GM18499 (cell line): ENCODE results near the gene AGAP1.

ENCODE experiments used
- ATAC-seq: cut with Tn5 transposase; IDR thresholded peaks from one replicate; pipeline ENCODE4 v1.9.1; 2021; ENCODE audit warnings: moderate number of reproducible peaks; ENCODE audit not compliant: insufficient read depth, unreplicated experiment

The AGAP1 gene

DNA sequence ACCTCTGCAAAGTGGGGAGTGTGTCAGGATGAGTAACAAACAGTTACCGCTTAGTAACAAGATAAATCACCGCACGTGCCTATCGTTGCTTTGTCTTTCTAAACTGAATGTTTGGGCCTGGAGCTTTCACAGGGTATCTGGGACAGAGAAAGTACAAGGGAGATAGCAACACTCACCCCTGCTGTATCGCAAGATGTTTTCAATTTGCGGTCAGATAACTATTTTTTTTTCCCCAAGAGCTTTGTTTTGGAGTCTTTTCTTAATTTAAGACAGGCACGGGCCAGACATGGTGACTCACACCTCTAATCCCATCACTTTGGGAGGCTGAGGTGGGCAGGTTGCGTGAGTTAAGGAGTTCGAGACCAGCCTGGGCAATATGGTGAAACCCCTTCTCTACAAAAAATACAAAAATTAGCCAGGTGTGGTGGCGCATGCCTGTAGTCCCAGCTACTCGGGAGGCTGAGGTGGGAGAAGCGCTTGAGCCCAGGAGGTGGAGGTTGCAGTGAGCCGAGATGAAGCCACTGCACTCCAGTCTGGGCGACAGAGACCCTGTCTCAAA is 527.7 kb downstream of the AGAP1 start:
- ATAC-seq, result no peak

- no peak for ATAC-seq
These were observed 528.3 kb downstream of the AGAP1 start for GRCh38 chr2:236022128-236022527.

DNA sequence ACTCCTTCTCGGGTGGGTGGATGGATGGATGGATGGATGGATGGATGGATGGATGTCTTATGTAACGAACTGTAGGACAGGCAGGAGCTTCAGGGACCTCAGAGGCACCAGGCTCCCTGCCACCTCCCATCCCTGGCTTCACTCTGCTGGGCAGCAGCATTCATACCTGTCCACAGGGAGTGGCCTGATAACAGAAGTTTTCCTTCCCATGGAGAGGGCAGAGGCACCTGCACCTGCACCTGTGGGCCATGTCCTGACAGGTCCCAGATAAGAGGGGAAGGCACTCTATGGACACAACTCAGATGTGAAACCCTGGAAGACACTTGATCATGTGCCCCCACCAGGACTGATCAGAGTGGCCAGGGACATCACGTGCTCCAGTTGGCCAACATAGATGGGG is 532.0 kb downstream of the AGAP1 start:
- no peak for ATAC-seq

GRCh38 chr2:236026841-236027240 is 533.0 kb downstream of the AGAP1 start:
- no peak for ATAC-seq

DNA sequence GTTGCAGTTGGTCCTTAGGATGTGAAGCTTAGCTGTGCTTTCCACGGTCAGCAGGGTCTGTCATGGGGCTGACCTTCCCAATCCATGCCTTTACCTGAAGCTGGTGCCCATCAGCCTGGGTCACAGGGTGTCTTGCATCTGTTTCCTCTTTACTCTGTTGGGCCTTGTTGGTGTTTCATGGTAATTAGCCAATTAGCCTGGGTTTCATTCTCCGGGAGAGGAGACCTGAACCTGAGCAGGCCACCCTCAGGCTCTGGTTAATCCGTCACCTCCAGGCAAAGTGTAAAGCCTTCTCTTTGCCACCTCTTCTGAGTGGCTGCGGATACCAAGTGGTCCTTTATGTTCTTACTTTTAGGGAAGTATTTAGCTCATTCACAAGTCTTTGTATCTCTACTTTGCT is 534.2 kb downstream of the AGAP1 start:
- no peak for ATAC-seq

- no peak for ATAC-seq
These were observed 539.6 kb downstream of the AGAP1 start for GRCh38 chr2:236033462-236033861.

- ATAC-seq, result no peak
These were observed 541.1 kb downstream of the AGAP1 start for GRCh38 chr2:236034974-236035373.

- ATAC-seq, result no peak
These were observed 542.2 kb downstream of the AGAP1 start for GRCh38 chr2:236036045-236036444.

- ATAC-seq, result no peak
These were observed 544.3 kb downstream of the AGAP1 start for GRCh38 chr2:236038096-236038495.

DNA sequence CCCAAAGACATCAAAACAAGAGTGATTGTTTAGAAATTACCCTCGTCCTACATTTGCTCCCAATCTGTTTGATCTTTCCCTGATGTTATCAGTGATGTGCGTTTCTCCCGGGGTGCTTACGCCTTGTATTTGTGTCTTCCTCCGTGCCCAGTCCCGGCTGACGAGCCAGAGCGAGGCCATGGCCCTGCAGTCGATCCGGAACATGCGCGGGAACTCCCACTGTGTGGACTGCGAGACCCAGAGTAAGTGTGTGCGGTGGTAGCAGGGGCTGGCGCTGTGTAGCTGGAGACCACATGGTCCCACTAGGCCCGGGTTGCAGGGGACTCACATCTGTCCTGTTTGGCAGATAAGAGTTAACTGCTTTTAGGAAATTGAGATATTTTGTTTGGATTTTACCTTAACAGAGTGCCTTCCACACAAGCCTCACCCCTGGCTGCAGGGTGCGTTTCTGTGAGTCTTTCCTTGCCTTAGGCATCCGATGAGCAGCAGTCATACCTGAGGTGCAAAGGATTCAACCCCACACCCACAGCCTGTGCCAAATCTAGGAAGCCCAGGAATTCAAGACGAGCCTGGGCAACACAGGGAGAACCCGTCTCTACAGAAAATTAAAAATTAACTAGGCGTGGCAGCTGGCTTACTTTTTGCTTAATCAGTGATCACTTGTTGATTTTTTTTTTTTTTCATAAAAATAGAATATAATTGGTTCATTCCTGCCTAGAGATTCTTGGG is 546.9 kb downstream of the AGAP1 start:
- ATAC-seq, result no peak

GRCh38 chr2:236041616-236042015 is 547.8 kb downstream of the AGAP1 start:
- ATAC-seq, result no peak

DNA sequence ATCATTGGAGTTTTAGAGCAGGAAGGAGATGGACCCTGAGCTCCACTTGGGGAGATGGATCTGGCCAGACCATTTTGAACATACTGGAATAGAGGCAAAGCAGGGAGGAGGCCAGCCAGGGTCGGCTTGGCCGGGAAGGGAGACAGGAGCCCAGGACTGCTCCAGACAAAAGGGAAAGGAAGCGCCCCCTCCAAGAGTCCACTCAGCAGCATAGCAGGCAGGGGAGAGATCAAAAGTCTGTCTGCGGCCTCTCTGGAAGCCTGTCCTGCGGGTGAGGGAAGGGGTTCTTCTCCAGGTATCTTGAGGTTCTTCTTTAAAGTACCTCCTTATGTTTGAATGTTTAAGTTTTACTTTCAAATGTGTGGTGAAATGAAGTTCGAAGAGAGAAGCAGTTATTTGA is 548.2 kb downstream of the AGAP1 start:
- ATAC-seq, result no peak

- ATAC-seq, result no peak
These were observed 550.3 kb downstream of the AGAP1 start for GRCh38 chr2:236044191-236044590.

GRCh38 chr2:236045251-236046235 is 551.7 kb downstream of the AGAP1 start:
- no peak for ATAC-seq

DNA sequence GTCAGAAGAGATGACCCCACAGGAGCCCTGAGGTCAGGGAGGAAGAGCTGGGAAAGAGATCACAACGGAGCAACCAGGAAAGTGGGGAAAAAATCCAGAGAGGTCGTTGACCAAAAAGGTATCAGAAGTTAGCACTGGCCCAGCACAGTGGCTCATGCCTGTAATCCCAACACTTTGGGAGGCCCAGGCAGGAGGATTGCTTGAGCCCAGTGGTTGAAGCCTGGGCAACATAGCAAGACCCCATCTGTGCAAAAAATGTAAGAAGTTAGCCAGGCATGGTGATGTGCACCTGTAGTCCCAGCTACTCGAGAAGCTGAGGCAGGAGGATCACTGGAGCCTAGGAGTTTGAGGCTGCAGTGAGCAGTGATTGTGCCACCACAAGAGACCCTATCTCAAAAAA is 552.9 kb downstream of the AGAP1 start:
- ATAC-seq, result no peak

- no peak for ATAC-seq
These were observed 553.3 kb downstream of the AGAP1 start for GRCh38 chr2:236047176-236047575.

- no peak for ATAC-seq
These were observed 554.2 kb downstream of the AGAP1 start for GRCh38 chr2:236047886-236048540.

DNA sequence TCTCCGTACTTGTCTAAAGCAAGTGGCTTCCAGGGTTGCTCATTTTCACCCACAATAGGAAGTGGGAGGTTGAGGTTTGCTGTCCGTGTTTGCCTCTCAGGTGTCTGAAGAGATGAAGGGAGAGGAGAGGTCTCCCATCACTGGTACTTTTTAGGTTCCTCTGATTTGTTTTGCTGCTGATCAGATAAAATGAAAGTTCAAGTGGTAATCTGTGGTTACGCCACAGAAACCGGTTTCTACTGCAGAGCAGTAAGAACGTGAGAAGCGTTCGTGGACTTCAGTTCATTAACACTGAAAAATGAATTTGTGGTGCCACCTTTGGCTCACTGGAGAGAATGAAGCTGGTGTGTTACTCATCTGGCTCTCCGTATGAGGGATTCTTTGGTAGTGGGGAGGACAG is 556.1 kb downstream of the AGAP1 start:
- ATAC-seq, result no peak

DNA sequence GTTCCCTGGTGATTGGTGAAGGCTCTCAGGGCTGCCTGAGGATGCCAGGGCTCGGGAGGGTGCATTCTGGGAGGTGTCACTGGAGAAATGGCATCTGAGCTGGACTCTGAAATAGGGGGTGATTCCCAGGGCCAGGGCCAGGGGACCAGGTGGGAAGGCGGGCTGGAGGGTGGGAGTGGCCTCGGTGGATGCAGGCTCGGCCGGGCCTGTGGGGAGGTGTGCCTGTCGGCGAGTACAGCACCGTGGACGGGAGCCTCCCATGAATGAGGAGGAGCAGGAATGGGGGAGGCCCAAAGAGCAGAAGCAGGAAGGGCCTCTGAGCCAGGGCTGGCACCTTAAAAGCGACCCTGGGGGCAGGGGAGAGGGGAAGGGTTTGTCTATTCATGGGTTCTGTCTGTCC is 557.5 kb downstream of the AGAP1 start:
- no peak for ATAC-seq

DNA sequence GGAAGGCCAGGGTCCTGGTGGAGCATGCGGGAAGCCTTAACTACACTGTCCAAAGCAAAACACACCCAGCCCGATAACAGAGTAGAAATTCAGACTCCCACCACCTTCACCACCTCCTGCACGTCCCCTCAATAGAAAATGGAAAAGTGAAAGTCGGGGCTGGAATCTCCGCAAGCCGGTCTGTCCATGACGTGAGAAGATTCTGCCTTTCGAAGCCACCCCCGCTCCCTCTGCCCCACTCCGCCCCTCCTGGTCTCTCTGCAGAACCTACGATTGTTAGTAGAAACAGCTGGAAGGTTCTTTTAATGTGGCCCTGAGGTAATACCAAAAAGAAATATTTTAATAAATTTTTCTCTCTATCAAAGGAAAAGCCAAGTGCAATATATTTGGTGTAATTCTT is 558.0 kb downstream of the AGAP1 start:
- ATAC-seq, result no peak

DNA sequence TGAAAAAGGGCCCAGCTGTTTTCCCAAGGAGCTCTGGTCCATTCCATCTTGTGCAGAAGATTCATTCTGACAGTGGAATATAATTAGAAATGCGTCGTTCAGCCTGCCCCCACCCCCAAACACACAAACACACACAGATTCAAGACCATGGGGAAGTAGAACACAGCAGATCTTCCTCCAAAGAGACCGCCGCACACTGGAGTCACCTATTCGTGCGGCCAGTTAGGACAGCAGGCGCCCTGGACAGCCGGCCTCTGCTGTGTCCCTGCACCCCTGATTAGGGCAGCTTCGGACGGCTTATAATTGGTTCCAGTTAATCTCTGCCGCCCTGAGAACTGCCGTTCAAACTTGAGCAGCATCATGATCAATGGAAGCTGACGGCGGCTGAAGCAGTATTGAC is 558.4 kb downstream of the AGAP1 start:
- ATAC-seq, result no peak
